ENCODE data around the gene DLK2. TPM values are rescaled to one million over a fixed set of nuclear protein-coding genes. Genes with fewer than 3 reads are reported as not detected.
A peak's percentile ranks its signal among the peaks of the same experiment; 100 is the strongest.
"Not testable (repeated sequence)": the region's sequence is repeated elsewhere in the genome, so short reads cannot be mapped to it uniquely, and the experiment has no call there.

DLK2 gene
- 1.0 TPM for polyA plus RNA-seq (2013, experiment 1 of 2)
- 1.1 TPM for polyA plus RNA-seq (2013, experiment 2 of 2)

GRCh38 chr6:43455531-43456428 lies at the start of gene DLK2:
DLK2 (minus strand) TSS chr6:43455548; CDS start chr6:43454825, 723 bp downstream.
- H3K27ac ChIP-seq (ENCODE audit: low read depth, low read length, severe bottlenecking), result no peak within 1 kb of the TSS

GRCh38 chr6:43503443-43503842 lies 48.1 kb upstream of the DLK2 start:
- no peaks in the 10 kb centered on the region for H3K9me3 ChIP-seq (ENCODE audit: control insufficient read depth, low read length)
- H3K4me3 ChIP-seq (ENCODE audit: extremely low read depth, insufficient read depth, low read length, poor library complexity, severe bottlenecking), result no peak overlapping the region
- H3K4me1 ChIP-seq (ENCODE audit: control insufficient read depth, insufficient read depth, low read length, poor library complexity, severe bottlenecking), result no peaks in the 10 kb centered on the region
- WGBS, 2 experiments (ENCODE audit: insufficient coverage in 2 of 2), result 95 to 98% methylated on average over 8 of the region's 8 CpGs
- H3K27ac ChIP-seq (ENCODE audit: low read depth, low read length, severe bottlenecking), result no peak overlapping the region
- H3K36me3 ChIP-seq (ENCODE audit: control insufficient read depth, insufficient read depth, low read length), result peaks cover 70% of the 10 kb centered on the region

More at GRCh38 chr6:43455531-43456428, at the start of gene DLK2:
- Histone ChIP-seq H3K9me3 (ENCODE audit: control insufficient read depth, low read length) (no peaks in the 10 kb centered on the region), H3K4me1 (ENCODE audit: control insufficient read depth, insufficient read depth, low read length, poor library complexity, severe bottlenecking) (no peaks in the 10 kb centered on the region), H3K4me3 (ENCODE audit: extremely low read depth, insufficient read depth, low read length, poor library complexity, severe bottlenecking) (peak within 1 kb of the TSS; percentile 48), H3K36me3 (ENCODE audit: control insufficient read depth, insufficient read depth, low read length) (peaks cover 13% of the 10 kb centered on the region)
- 4 to 5% methylated on average over 28 of the region's 55 CpGs for WGBS, 2 experiments (ENCODE audit: insufficient coverage in 2 of 2)

- H3K27ac ChIP-seq (ENCODE audit: low read depth, low read length, severe bottlenecking), result no peak overlapping the region
- WGBS, 2 experiments (ENCODE audit: insufficient coverage in 2 of 2), result 100% methylated on average over 2 to 3 of the region's 4 CpGs
- no peaks in the 10 kb centered on the region for H3K9me3 ChIP-seq (ENCODE audit: control insufficient read depth, low read length)
Measured at GRCh38 chr6:43502666-43503065, 47.3 kb upstream of the DLK2 start.

GRCh38 chr6:43500921-43501320 lies 45.6 kb upstream of the DLK2 start:
- H3K9me3 ChIP-seq (ENCODE audit: control insufficient read depth, low read length), result no peaks in the 10 kb centered on the region
- peaks cover 15% of the 10 kb centered on the region for H3K4me1 ChIP-seq (ENCODE audit: control insufficient read depth, insufficient read depth, low read length, poor library complexity, severe bottlenecking)
- WGBS, 2 experiments (ENCODE audit: insufficient coverage in 2 of 2), result 95 to 100% methylated on average over 1 to 3 of the region's 3 CpGs
- H3K27ac ChIP-seq (ENCODE audit: low read depth, low read length, severe bottlenecking), result no peak overlapping the region
- H3K36me3 ChIP-seq (ENCODE audit: control insufficient read depth, insufficient read depth, low read length), result peaks cover 82% of the 10 kb centered on the region
- H3K4me3 ChIP-seq (ENCODE audit: extremely low read depth, insufficient read depth, low read length, poor library complexity, severe bottlenecking), result no peak overlapping the region

More at GRCh38 chr6:43502666-43503065, 47.3 kb upstream of the DLK2 start:
- H3K36me3 ChIP-seq (ENCODE audit: control insufficient read depth, insufficient read depth, low read length), result peaks cover 78% of the 10 kb centered on the region
- H3K4me3 ChIP-seq (ENCODE audit: extremely low read depth, insufficient read depth, low read length, poor library complexity, severe bottlenecking), result no peak overlapping the region
- no peaks in the 10 kb centered on the region for H3K4me1 ChIP-seq (ENCODE audit: control insufficient read depth, insufficient read depth, low read length, poor library complexity, severe bottlenecking)

- H3K4me3 ChIP-seq (ENCODE audit: extremely low read depth, insufficient read depth, low read length, poor library complexity, severe bottlenecking), result no peak overlapping the region
- 96% methylated on average over 12 of the region's 12 CpGs for WGBS, 2 experiments (ENCODE audit: insufficient coverage in 2 of 2)
- no peak overlapping the region for H3K27ac ChIP-seq (ENCODE audit: low read depth, low read length, severe bottlenecking)
- no peaks in the 10 kb centered on the region for H3K9me3 ChIP-seq (ENCODE audit: control insufficient read depth, low read length)
- H3K36me3 ChIP-seq (ENCODE audit: control insufficient read depth, insufficient read depth, low read length), result peaks cover 65% of the 10 kb centered on the region
- peaks cover 32% of the 10 kb centered on the region for H3K4me1 ChIP-seq (ENCODE audit: control insufficient read depth, insufficient read depth, low read length, poor library complexity, severe bottlenecking)
Measured at GRCh38 chr6:43499028-43499815, 43.9 kb upstream of the DLK2 start.

- Histone ChIP-seq H3K4me1 (ENCODE audit: control insufficient read depth, insufficient read depth, low read length, poor library complexity, severe bottlenecking) (peaks cover 41% of the 10 kb centered on the region), H3K36me3 (ENCODE audit: control insufficient read depth, insufficient read depth, low read length) (peaks cover 59% of the 10 kb centered on the region)
- H3K9me3 ChIP-seq (ENCODE audit: control insufficient read depth, low read length); H3K4me3 ChIP-seq (ENCODE audit: extremely low read depth, insufficient read depth, low read length, poor library complexity, severe bottlenecking); H3K27ac ChIP-seq (ENCODE audit: low read depth, low read length, severe bottlenecking): not testable (repeated sequence)
- WGBS, 2 experiments (ENCODE audit: insufficient coverage in 2 of 2), result 94 to 95% methylated on average over 4 to 5 of the region's 5 CpGs
Measured at GRCh38 chr6:43498291-43498690, 42.9 kb upstream of the DLK2 start.

GRCh38 chr6:43497689-43498088 lies 42.3 kb upstream of the DLK2 start:
- no peak overlapping the region for H3K27ac ChIP-seq (ENCODE audit: low read depth, low read length, severe bottlenecking)
- H3K4me3 ChIP-seq (ENCODE audit: extremely low read depth, insufficient read depth, low read length, poor library complexity, severe bottlenecking), result no peak overlapping the region
- peaks cover 47% of the 10 kb centered on the region for H3K4me1 ChIP-seq (ENCODE audit: control insufficient read depth, insufficient read depth, low read length, poor library complexity, severe bottlenecking)
- WGBS, 2 experiments (ENCODE audit: insufficient coverage in 2 of 2), result 91 to 100% methylated on average over 4 to 8 of the region's 12 CpGs
- peaks cover 54% of the 10 kb centered on the region for H3K36me3 ChIP-seq (ENCODE audit: control insufficient read depth, insufficient read depth, low read length)
- no peaks in the 10 kb centered on the region for H3K9me3 ChIP-seq (ENCODE audit: control insufficient read depth, low read length)

- Histone ChIP-seq H3K9me3 (ENCODE audit: control insufficient read depth, low read length) (no peaks in the 10 kb centered on the region), H3K36me3 (ENCODE audit: control insufficient read depth, insufficient read depth, low read length) (peaks cover 48% of the 10 kb centered on the region), H3K27ac (ENCODE audit: low read depth, low read length, severe bottlenecking) (no peak overlapping the region), H3K4me1 (ENCODE audit: control insufficient read depth, insufficient read depth, low read length, poor library complexity, severe bottlenecking) (peaks cover 47% of the 10 kb centered on the region), H3K4me3 (ENCODE audit: extremely low read depth, insufficient read depth, low read length, poor library complexity, severe bottlenecking) (no peak overlapping the region)
- WGBS, 2 experiments (ENCODE audit: insufficient coverage in 2 of 2), result 79 to 94% methylated on average over 5 to 6 of the region's 6 CpGs
Measured at GRCh38 chr6:43497129-43497396, 41.7 kb upstream of the DLK2 start.

- H3K4me1 ChIP-seq (ENCODE audit: control insufficient read depth, insufficient read depth, low read length, poor library complexity, severe bottlenecking), result peaks cover 47% of the 10 kb centered on the region
- H3K27ac ChIP-seq (ENCODE audit: low read depth, low read length, severe bottlenecking), result peak overlapping the region; percentile 45
- H3K36me3 ChIP-seq (ENCODE audit: control insufficient read depth, insufficient read depth, low read length), result peaks cover 46% of the 10 kb centered on the region
- WGBS, 2 experiments (ENCODE audit: insufficient coverage in 2 of 2), result 52 to 62% methylated on average over 8 to 13 of the region's 18 CpGs
- no peaks in the 10 kb centered on the region for H3K9me3 ChIP-seq (ENCODE audit: control insufficient read depth, low read length)
- H3K4me3 ChIP-seq (ENCODE audit: extremely low read depth, insufficient read depth, low read length, poor library complexity, severe bottlenecking), result no peak overlapping the region
Measured at GRCh38 chr6:43496370-43497128, 41.2 kb upstream of the DLK2 start.

- Histone ChIP-seq H3K9me3 (ENCODE audit: control insufficient read depth, low read length) (no peaks in the 10 kb centered on the region), H3K36me3 (ENCODE audit: control insufficient read depth, insufficient read depth, low read length) (peaks cover 35% of the 10 kb centered on the region), H3K4me1 (ENCODE audit: control insufficient read depth, insufficient read depth, low read length, poor library complexity, severe bottlenecking) (peaks cover 47% of the 10 kb centered on the region), H3K4me3 (ENCODE audit: extremely low read depth, insufficient read depth, low read length, poor library complexity, severe bottlenecking) (no peak overlapping the region), H3K27ac (ENCODE audit: low read depth, low read length, severe bottlenecking) (peak overlapping the region; percentile 45)
- 79 to 92% methylated on average over 2 to 3 of the region's 4 CpGs for WGBS, 2 experiments (ENCODE audit: insufficient coverage in 2 of 2)
Measured at GRCh38 chr6:43495409-43495941, 40.1 kb upstream of the DLK2 start.
